Calu3 (cell line): ENCODE measurements around the gene VWA3A. TPM values are rescaled to one million over a fixed set of nuclear protein-coding genes. Genes with fewer than 3 reads are reported as not detected.

Experiments used
- BruUV-seq: library from RNA; stranded (reverse); fragments of 400-500 nt; replicated peaks from 2 replicates; lab custom pipeline; 2021; lab: Mats Ljungman, UMichigan
- CTCF ChIA-PET: fragments of 300-600 bp; sonication (Branson Sonifier 250); formaldehyde crosslinking; loops from one replicate; lab custom pipeline; 2022; ENCODE audit warnings: antibody characterized with exemption; lab: Charles Lee
- DNase-seq: peaks from one replicate; pipeline ENCODE4 v3.0.0; 2022
- H3K27ac Mint-ChIP-seq: one replicate; pipeline ENCODE4 v1.8.0; 2022; ENCODE audit warnings: mixed read lengths; ENCODE audit not compliant: unreplicated experiment
- H3K27me3 Mint-ChIP-seq: one replicate; pipeline ENCODE4 v1.8.0; 2022; ENCODE audit warnings: mixed read lengths; ENCODE audit not compliant: unreplicated experiment
- H3K36me3 Mint-ChIP-seq: one replicate; pipeline ENCODE4 v1.8.0; 2022; ENCODE audit warnings: mild to moderate bottlenecking, moderate library complexity, mixed read lengths; ENCODE audit not compliant: insufficient read depth, unreplicated experiment
- H3K4me1 Mint-ChIP-seq: one replicate; pipeline ENCODE4 v1.8.0; 2022; ENCODE audit warnings: mild to moderate bottlenecking, low read depth, mixed read lengths; ENCODE audit not compliant: unreplicated experiment
- H3K4me3 Mint-ChIP-seq: one replicate; pipeline ENCODE4 v1.8.0; 2022; ENCODE audit warnings: mild to moderate bottlenecking, low read depth, moderate library complexity, mixed read lengths; ENCODE audit not compliant: unreplicated experiment
- H3K9me3 Mint-ChIP-seq: one replicate; pipeline ENCODE4 v1.8.0; 2022; ENCODE audit warnings: low read depth, mixed read lengths; ENCODE audit not compliant: unreplicated experiment
- CTCF ChIP-seq: fragments of 200-600 bp; IDR thresholded peaks from one replicate; pipeline ENCODE4 v1.8.0; 2022; ENCODE audit warnings: antibody characterized with exemption; ENCODE audit not compliant: unreplicated experiment
- intact Hi-C: fragments of 100-400 bp; cut with micrococcal nuclease; formaldehyde crosslinking; loops from one replicate; pipeline ENCODE4 v1.10.0; 2022; ENCODE audit not compliant: unreplicated experiment
- total RNA-seq: library from RNA; stranded (reverse); gene quantifications from 2 replicates; pipeline ENCODE4 v1.2.3, GENCODE V29; 2022

The VWA3A gene
- total RNA-seq, 1 experiment from 2014 or later, result 0.33 TPM

DNA sequence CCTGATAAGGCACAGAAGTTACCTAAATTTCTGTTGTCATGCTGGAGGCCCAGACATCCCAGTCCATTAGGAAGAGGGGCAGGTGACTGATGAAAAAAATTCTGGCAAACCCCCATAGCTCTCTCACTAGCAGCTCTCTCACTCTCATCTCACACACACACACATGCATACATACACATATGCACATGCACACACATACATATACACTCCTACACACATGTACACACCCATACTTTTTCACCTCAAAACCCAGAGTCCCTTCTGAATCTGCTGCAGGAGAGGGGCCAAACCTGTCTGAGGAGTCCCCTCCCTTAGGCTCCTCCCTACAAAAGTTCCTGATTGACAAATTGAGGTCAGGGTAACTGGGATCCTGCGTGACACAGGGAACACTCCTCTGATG is 47.4 kb downstream of the VWA3A start:
- H3K4me1 Mint-ChIP-seq, result no peaks in the 10 kb centered on the region
- no peak overlapping the region for H3K27ac Mint-ChIP-seq
- no peak overlapping the region for H3K4me3 Mint-ChIP-seq
- DNase-seq, result no peak
- BruUV-seq, result no TSS peak
- no peak for TF ChIP-seq CTCF
- H3K27me3 Mint-ChIP-seq, result peaks cover 95% of the 10 kb centered on the region
- H3K36me3 Mint-ChIP-seq, result no peaks in the 10 kb centered on the region
- H3K9me3 Mint-ChIP-seq, result no peaks in the 10 kb centered on the region
- intact Hi-C loops, result no loop called here
- CTCF ChIA-PET, result no interaction called here

GRCh38 chr16:22141767-22142166 is 49.4 kb downstream of the VWA3A start:
- no TSS peak for BruUV-seq
- CTCF ChIA-PET, result interaction anchor here (0.7 to 1.4 kb wide), 4 partner anchors 17 to 64 kb away, joined by 3 to 6 read pairs (median 4); no protein-coding TSS in a partner anchor
- Mint-ChIP-seq H3K36me3 (no peaks in the 10 kb centered on the region), H3K4me3 (no peak overlapping the region), H3K27ac (no peak overlapping the region), H3K27me3 (peaks cover 95% of the 10 kb centered on the region), H3K4me1 (no peaks in the 10 kb centered on the region), H3K9me3 (no peaks in the 10 kb centered on the region)
- DNase-seq, result peak; percentile 9
- peak; percentile 65 for TF ChIP-seq CTCF
- intact Hi-C loops, result no loop called here

GRCh38 chr16:22144520-22144919 is 52.2 kb downstream of the VWA3A start:
- no peak overlapping the region for H3K27ac Mint-ChIP-seq
- CTCF ChIA-PET, result no interaction called here
- no peaks in the 10 kb centered on the region for H3K4me1 Mint-ChIP-seq
- no peak for TF ChIP-seq CTCF
- intact Hi-C loops, result no loop called here
- H3K9me3 Mint-ChIP-seq, result no peaks in the 10 kb centered on the region
- no peaks in the 10 kb centered on the region for H3K36me3 Mint-ChIP-seq
- H3K4me3 Mint-ChIP-seq, result no peak overlapping the region
- BruUV-seq, result no TSS peak
- DNase-seq, result no peak
- H3K27me3 Mint-ChIP-seq, result peaks cover 93% of the 10 kb centered on the region

DNA sequence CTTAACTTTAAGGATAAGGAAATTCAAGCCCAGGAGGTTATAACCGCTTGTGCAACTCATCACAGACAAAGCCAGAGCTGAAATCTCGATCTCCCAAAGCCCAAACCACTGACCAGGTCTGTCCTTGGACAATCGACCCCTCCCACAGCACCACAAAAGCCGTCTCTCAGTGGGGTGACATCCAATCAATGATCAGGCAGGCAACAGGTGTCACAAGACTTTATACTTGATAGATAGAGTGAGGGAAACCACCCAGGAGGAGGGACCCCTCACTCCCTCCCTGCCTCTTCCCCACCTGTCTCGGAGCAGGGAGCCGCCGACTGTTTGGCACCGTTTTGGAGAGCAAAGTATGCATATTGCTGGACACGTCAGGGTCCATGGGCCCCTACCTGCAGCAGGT is 55.5 kb downstream of the VWA3A start:
- no peaks in the 10 kb centered on the region for H3K9me3 Mint-ChIP-seq
- no peaks in the 10 kb centered on the region for H3K36me3 Mint-ChIP-seq
- no peaks in the 10 kb centered on the region for H3K4me1 Mint-ChIP-seq
- peaks cover 81% of the 10 kb centered on the region for H3K27me3 Mint-ChIP-seq
- CTCF ChIA-PET, result interaction anchor here (0.6 kb wide), 1 partner anchor 24 kb away, joined by 10 read pairs; no protein-coding TSS in a partner anchor
- no TSS peak for BruUV-seq
- intact Hi-C loops, result no loop called here
- DNase-seq, result no peak
- no peak overlapping the region for H3K4me3 Mint-ChIP-seq
- H3K27ac Mint-ChIP-seq, result no peak overlapping the region
- TF ChIP-seq CTCF, result no peak
